Suprapubic skin (tissue), 4 donors: ENCODE results near the gene PDXDC1. TPM values are rescaled to one million over a fixed set of nuclear protein-coding genes. Genes with fewer than 3 reads are reported as not detected.
A peak's percentile ranks its signal among the peaks of the same experiment; 100 is the strongest.
"Not testable (repeated sequence)": the region's sequence is repeated elsewhere in the genome, so short reads cannot be mapped to it uniquely, and the experiment has no call there.

Experiments used
- DNase-seq, 2 donors: peaks; one replicate each; pipeline ENCODE4 v3.0.0-alpha.2; 2019; ENCODE audit warnings: low spot score in 2 of 2
- H3K27ac ChIP-seq: fragments of 200-600 bp; sonication (generic); one replicate; pipeline ENCODE4 v1.5.1; 2019
- H3K27me3 ChIP-seq: fragments of 200-600 bp; sonication (generic); one replicate; pipeline ENCODE4 v1.5.1; 2019
- H3K36me3 ChIP-seq: fragments of 200-600 bp; sonication (generic); one replicate; pipeline ENCODE4 v1.5.1; 2019
- H3K4me1 ChIP-seq: fragments of 200-600 bp; sonication (generic); one replicate; pipeline ENCODE4 v1.5.1; 2019
- H3K4me3 ChIP-seq: fragments of 200-600 bp; sonication (generic); one replicate; pipeline ENCODE4 v1.5.1; 2019; ENCODE audit warnings: mild to moderate bottlenecking
- H3K9me3 ChIP-seq: fragments of 200-600 bp; sonication (generic); one replicate; pipeline ENCODE4 v1.5.1; 2019
- CTCF ChIP-seq, 2 donors: fragments of 200-600 bp in 1 of 2; fragments of 450-650 bp in 1 of 2; sonication (generic) in 1 of 2; IDR thresholded peaks; one replicate each; pipeline ENCODE4 v1.5.1; 2016 to 2019; ENCODE audit warnings: antibody characterized with exemption in 2 of 2, mild to moderate bottlenecking in 1 of 2, moderate library complexity in 1 of 2
- EP300 ChIP-seq: sonication (generic); formaldehyde crosslinking; IDR thresholded peaks from one replicate; pipeline ENCODE4 v1.6.1; 2017; ENCODE audit warnings: antibody characterized with exemption
- POLR2A ChIP-seq, 2 donors: fragments of 450-650 bp; IDR thresholded peaks; one replicate each; pipeline ENCODE4 v1.6.1; 2017; ENCODE audit warnings: antibody characterized with exemption in 2 of 2, mild to moderate bottlenecking in 2 of 2, moderate library complexity in 2 of 2
- POLR2AphosphoS5 ChIP-seq, 3 donors: sonication (generic); formaldehyde crosslinking; IDR thresholded peaks; one replicate each; pipeline ENCODE4 v1.6.1; 2017; ENCODE audit warnings: antibody characterized with exemption in 3 of 3
- WGBS: methylation state at CpG from one replicate; pipeline ENCODE4 v1.1.5; 2018; 5-methylcytosine and 5-hydroxymethylcytosine counted together
- total RNA-seq, 4 donors: library from RNA; depleted of rRNA; stranded (reverse); fragments of >200 nt; gene quantifications; one replicate each; pipeline ENCODE4 v1.1.0, GENCODE V29; 2016

Gene PDXDC1
- total RNA-seq, 4 donors from 2014 or later = 37.8 to 81.0 (median 62.4) TPM

GRCh38 chr16:14963281-14964173 lies 11.3 kb upstream of the PDXDC1 start:
- H3K36me3 ChIP-seq = no peaks in the 10 kb centered on the region
- TF ChIP-seq EP300 (no peak), POLR2AphosphoS5 (IDR thresholded peaks at IDR 0.05) (no peak), POLR2A (IDR thresholded peaks at IDR 0.05) (no peak), CTCF (IDR thresholded peaks at IDR 0.05) (no peak)
- no peaks in the 10 kb centered on the region for H3K27me3 ChIP-seq
- H3K9me3 ChIP-seq = no peaks in the 10 kb centered on the region
- WGBS = 72% methylated on average over 8 of the region's 8 CpGs
- no peak overlapping the region for H3K27ac ChIP-seq
- peak in 1 of 2 donors; percentile 76 for DNase-seq
- no peak overlapping the region for H3K4me3 ChIP-seq
- H3K4me1 ChIP-seq = no peaks in the 10 kb centered on the region

- H3K4me3 ChIP-seq = no peak overlapping the region
- no peak overlapping the region for H3K27ac ChIP-seq
- no peak for TF ChIP-seq CTCF (IDR thresholded peaks at IDR 0.05)
- no peak for TF ChIP-seq POLR2AphosphoS5 (IDR thresholded peaks at IDR 0.05)
- TF ChIP-seq EP300 = no peak
- TF ChIP-seq POLR2A (IDR thresholded peaks at IDR 0.05) = no peak
- 89% methylated on average over 17 of the region's 17 CpGs for WGBS
- peak in 1 of 2 donors; percentile 79 for DNase-seq
- no peaks in the 10 kb centered on the region for H3K36me3 ChIP-seq
- peaks cover 2% of the 10 kb centered on the region for H3K4me1 ChIP-seq
- H3K27me3 ChIP-seq = no peaks in the 10 kb centered on the region
- no peaks in the 10 kb centered on the region for H3K9me3 ChIP-seq
These were observed 9.5 kb upstream of the PDXDC1 start for GRCh38 chr16:14965328-14965727.

- DNase-seq, H3K4me3 ChIP-seq, H3K27me3 ChIP-seq, H3K36me3 ChIP-seq, H3K27ac ChIP-seq, H3K9me3 ChIP-seq: not testable (repeated sequence)
- peaks cover 12% of the 10 kb centered on the region for H3K4me1 ChIP-seq
- 91% methylated on average over 3 of the region's 3 CpGs for WGBS
These were observed 5.0 kb upstream of the PDXDC1 start for GRCh38 chr16:14969795-14970194.

- H3K27ac ChIP-seq, H3K36me3 ChIP-seq, H3K9me3 ChIP-seq, H3K27me3 ChIP-seq, DNase-seq, H3K4me3 ChIP-seq: not testable (repeated sequence)
- peaks cover 24% of the 10 kb centered on the region for H3K4me1 ChIP-seq
- 95% methylated on average over 12 of the region's 12 CpGs for WGBS
These were observed 3.1 kb upstream of the PDXDC1 start for GRCh38 chr16:14971621-14972228.

- not testable (repeated sequence) for DNase-seq, H3K27me3 ChIP-seq, H3K9me3 ChIP-seq, H3K36me3 ChIP-seq
- WGBS = 42% methylated on average over 14 of the region's 14 CpGs
- peaks cover 29% of the 10 kb centered on the region for H3K4me1 ChIP-seq
- H3K27ac ChIP-seq = peak overlapping the region; percentile 95
- H3K4me3 ChIP-seq = peak overlapping the region; percentile 88
These were observed 972 bp upstream of the PDXDC1 start for GRCh38 chr16:14973785-14974322.

GRCh38 chr16:14974331-14974655 lies 533 bp upstream of the PDXDC1 start:
- peak overlapping the region; percentile 88 for H3K4me3 ChIP-seq
- not testable (repeated sequence) for DNase-seq, H3K9me3 ChIP-seq, H3K36me3 ChIP-seq, H3K27me3 ChIP-seq
- peak overlapping the region; percentile 95 for H3K27ac ChIP-seq
- WGBS = 0% methylated on average over 7 of the region's 7 CpGs
- H3K4me1 ChIP-seq = peaks cover 33% of the 10 kb centered on the region

- WGBS = 2% methylated on average over 8 of the region's 47 CpGs
- DNase-seq = peak in 1 of 2 donors; percentile 74
- H3K4me1 ChIP-seq = peaks cover 33% of the 10 kb centered on the region
- H3K27ac ChIP-seq = peak overlapping the region; percentile 95
- not testable (repeated sequence) for H3K36me3 ChIP-seq, H3K9me3 ChIP-seq, H3K27me3 ChIP-seq
- H3K4me3 ChIP-seq = peak overlapping the region; percentile 88
These were observed 780 bp downstream of the PDXDC1 start for GRCh38 chr16:14975418-14976194.

GRCh38 chr16:14976971-14977736 lies 2.3 kb downstream of the PDXDC1 start:
- not testable (repeated sequence) for H3K36me3 ChIP-seq, H3K4me3 ChIP-seq, H3K27me3 ChIP-seq, H3K27ac ChIP-seq, H3K9me3 ChIP-seq, DNase-seq
- 74% methylated on average over 14 of the region's 16 CpGs for WGBS
- H3K4me1 ChIP-seq = peaks cover 45% of the 10 kb centered on the region

GRCh38 chr16:14978281-14978680 lies 3.5 kb downstream of the PDXDC1 start:
- not testable (repeated sequence) for H3K4me3 ChIP-seq, H3K36me3 ChIP-seq, DNase-seq, H3K9me3 ChIP-seq, H3K27me3 ChIP-seq, H3K27ac ChIP-seq
- peaks cover 55% of the 10 kb centered on the region for H3K4me1 ChIP-seq
- WGBS = 94% methylated on average over 8 of the region's 8 CpGs

- not testable (repeated sequence) for H3K27me3 ChIP-seq, H3K27ac ChIP-seq, H3K9me3 ChIP-seq, H3K36me3 ChIP-seq, H3K4me3 ChIP-seq, DNase-seq
- WGBS = 81% methylated on average over 4 of the region's 4 CpGs
- H3K4me1 ChIP-seq = peaks cover 50% of the 10 kb centered on the region
These were observed 4.1 kb downstream of the PDXDC1 start for GRCh38 chr16:14978908-14979307.
